ENCODE data around the gene CFD. TPM values are rescaled to one million over a fixed set of nuclear protein-coding genes. Genes with fewer than 3 reads are reported as not detected.
"Not testable (repeated sequence)": the region's sequence is repeated elsewhere in the genome, so short reads cannot be mapped to it uniquely, and the experiment has no call there.

The CFD gene
- total RNA-seq, 2 experiments from 2014 or later, result 4.4 to 5.5 TPM

- H3K9me3 Mint-ChIP-seq, result peaks cover 5% of the 10 kb centered on the region
- peaks cover 22% of the 10 kb centered on the region for H3K36me3 Mint-ChIP-seq
- POLR2A ChIA-PET, result no interaction called here
- DNase-seq (no peak), ATAC-seq (ENCODE audit: low read depth) (no peak)
- H3K4me3 Mint-ChIP-seq, result no peak overlapping the region
- H3K27ac Mint-ChIP-seq, result no peak overlapping the region
- peaks cover 6% of the 10 kb centered on the region for H3K27me3 Mint-ChIP-seq
- no peaks in the 10 kb centered on the region for H3K4me1 Mint-ChIP-seq
These were observed 43.0 kb upstream of the CFD start for GRCh38 chr19:816500-816857.

- DNase-seq; H3K4me3 Mint-ChIP-seq; ATAC-seq (ENCODE audit: low read depth); H3K27ac Mint-ChIP-seq; H3K4me1 Mint-ChIP-seq; POLR2A ChIA-PET; H3K9me3 Mint-ChIP-seq: not testable (repeated sequence)
- Mint-ChIP-seq H3K27me3 (peaks cover 22% of the 10 kb centered on the region), H3K36me3 (peaks cover 13% of the 10 kb centered on the region)
These were observed 39.3 kb upstream of the CFD start for GRCh38 chr19:820212-820611.

GRCh38 chr19:821231-821824 lies 38.1 kb upstream of the CFD start:
- peaks cover 22% of the 10 kb centered on the region for H3K27me3 Mint-ChIP-seq

GRCh38 chr19:821825-822503 lies 37.5 kb upstream of the CFD start, which contains the start of gene PLPPR3:
Gene PLPPR3 (minus strand): TSS chr19:821955. CDS start chr19:821559, 396 bp downstream.
- Mint-ChIP-seq H3K27me3 (peaks cover 22% of the 10 kb centered on the region), H3K4me3 (no peak within 1 kb of the TSS), H3K4me1 (no peaks in the 10 kb centered on the region), H3K27ac (no peak within 1 kb of the TSS), H3K36me3 (peaks cover under 1% of the 10 kb centered on the region), H3K9me3 (no peaks in the 10 kb centered on the region)
- POLR2A ChIA-PET, result no interaction called here
- DNase-seq, result no peak
- no peak for ATAC-seq (ENCODE audit: low read depth)

More at GRCh38 chr19:821231-821824, 38.1 kb upstream of the CFD start:
- no peaks in the 10 kb centered on the region for H3K4me1 Mint-ChIP-seq
- H3K4me3 Mint-ChIP-seq, result no peak overlapping the region
- no peak for ATAC-seq (ENCODE audit: low read depth)
- H3K9me3 Mint-ChIP-seq, result peaks cover 3% of the 10 kb centered on the region
- peaks cover 6% of the 10 kb centered on the region for H3K36me3 Mint-ChIP-seq
- no peak for DNase-seq
- no peak overlapping the region for H3K27ac Mint-ChIP-seq
- POLR2A ChIA-PET, result no interaction called here

GRCh38 chr19:823565-824121 lies 35.8 kb upstream of the CFD start:
- H3K36me3 Mint-ChIP-seq, result no peaks in the 10 kb centered on the region
- H3K27me3 Mint-ChIP-seq, result peaks cover 22% of the 10 kb centered on the region
- no peak overlapping the region for H3K4me3 Mint-ChIP-seq
- ATAC-seq (ENCODE audit: low read depth), result no peak
- POLR2A ChIA-PET, result no interaction called here
- H3K9me3 Mint-ChIP-seq, result no peaks in the 10 kb centered on the region
- no peaks in the 10 kb centered on the region for H3K4me1 Mint-ChIP-seq
- no peak for DNase-seq
- H3K27ac Mint-ChIP-seq, result no peak overlapping the region

GRCh38 chr19:824885-825284 lies 34.6 kb upstream of the CFD start:
- no peak overlapping the region for H3K4me3 Mint-ChIP-seq
- ATAC-seq (ENCODE audit: low read depth), result no peak
- DNase-seq, result no peak

GRCh38 chr19:825897-826644 lies 33.4 kb upstream of the CFD start:
- Mint-ChIP-seq H3K27ac (no peak overlapping the region), H3K4me3 (no peak overlapping the region), H3K4me1 (no peaks in the 10 kb centered on the region), H3K27me3 (peaks cover 19% of the 10 kb centered on the region), H3K36me3 (no peaks in the 10 kb centered on the region), H3K9me3 (no peaks in the 10 kb centered on the region)
- DNase-seq, result no peak
- no peak for ATAC-seq (ENCODE audit: low read depth)
- POLR2A ChIA-PET, result no interaction called here

More at GRCh38 chr19:824885-825284, 34.6 kb upstream of the CFD start:
- H3K4me1 Mint-ChIP-seq, result no peaks in the 10 kb centered on the region
- no peak overlapping the region for H3K27ac Mint-ChIP-seq
- POLR2A ChIA-PET, result interaction anchor here (0.6 to 0.9 kb wide), 2 partner anchors 16 to 556 kb away, joined by 4 read pairs; no protein-coding TSS in a partner anchor
- no peaks in the 10 kb centered on the region for H3K9me3 Mint-ChIP-seq
- peaks cover 22% of the 10 kb centered on the region for H3K27me3 Mint-ChIP-seq
- no peaks in the 10 kb centered on the region for H3K36me3 Mint-ChIP-seq

GRCh38 chr19:827314-827709 lies 32.2 kb upstream of the CFD start:
- POLR2A ChIA-PET, result no interaction called here
- no peak for DNase-seq
- Mint-ChIP-seq H3K27ac (no peak overlapping the region), H3K9me3 (no peaks in the 10 kb centered on the region), H3K4me3 (no peak overlapping the region), H3K36me3 (no peaks in the 10 kb centered on the region), H3K27me3 (peaks cover 17% of the 10 kb centered on the region), H3K4me1 (no peaks in the 10 kb centered on the region)
- ATAC-seq (ENCODE audit: low read depth), result no peak

GRCh38 chr19:827710-828321 lies 31.6 kb upstream of the CFD start, which contains the start of gene AZU1:
Gene AZU1 (plus strand): TSS chr19:827837. CDS start chr19:827847, 10 bp downstream.
- H3K9me3 Mint-ChIP-seq, result no peaks in the 10 kb centered on the region
- H3K27me3 Mint-ChIP-seq, result peaks cover 13% of the 10 kb centered on the region
- no peak within 1 kb of the TSS for H3K27ac Mint-ChIP-seq
- DNase-seq, result no peak
- H3K36me3 Mint-ChIP-seq, result no peaks in the 10 kb centered on the region
- ATAC-seq (ENCODE audit: low read depth), result no peak
- POLR2A ChIA-PET, result no interaction called here
- H3K4me1 Mint-ChIP-seq, result no peaks in the 10 kb centered on the region
- no peak within 1 kb of the TSS for H3K4me3 Mint-ChIP-seq

- Mint-ChIP-seq H3K4me3 (no peak overlapping the region), H3K36me3 (no peaks in the 10 kb centered on the region), H3K27ac (no peak overlapping the region), H3K27me3 (peaks cover 1% of the 10 kb centered on the region), H3K4me1 (no peaks in the 10 kb centered on the region), H3K9me3 (no peaks in the 10 kb centered on the region)
- POLR2A ChIA-PET, result no interaction called here
- ATAC-seq (ENCODE audit: low read depth) (no peak), DNase-seq (no peak)
These were observed 30.2 kb upstream of the CFD start for GRCh38 chr19:829129-829758.

GRCh38 chr19:831407-832369 lies 27.8 kb upstream of the CFD start:
- POLR2A ChIA-PET, result no interaction called here
- no peaks in the 10 kb centered on the region for H3K36me3 Mint-ChIP-seq
- ATAC-seq (ENCODE audit: low read depth) (no peak), DNase-seq (no peak)
- H3K9me3 Mint-ChIP-seq, result no peaks in the 10 kb centered on the region
- peaks cover 3% of the 10 kb centered on the region for H3K4me1 Mint-ChIP-seq
- no peak overlapping the region for H3K4me3 Mint-ChIP-seq
- H3K27ac Mint-ChIP-seq, result no peak overlapping the region
- H3K27me3 Mint-ChIP-seq, result peaks cover 5% of the 10 kb centered on the region

GRCh38 chr19:834216-834615 lies 25.2 kb upstream of the CFD start:
- ATAC-seq (ENCODE audit: low read depth) (no peak), DNase-seq (no peak)
- POLR2A ChIA-PET, result no interaction called here
- peaks cover 3% of the 10 kb centered on the region for H3K4me1 Mint-ChIP-seq
- H3K9me3 Mint-ChIP-seq, result no peaks in the 10 kb centered on the region
- no peaks in the 10 kb centered on the region for H3K36me3 Mint-ChIP-seq
- peaks cover 8% of the 10 kb centered on the region for H3K27me3 Mint-ChIP-seq
- no peak overlapping the region for H3K27ac Mint-ChIP-seq
- H3K4me3 Mint-ChIP-seq, result no peak overlapping the region
